ENCODE results near the gene SIX3.

SIX3 gene

DNA sequence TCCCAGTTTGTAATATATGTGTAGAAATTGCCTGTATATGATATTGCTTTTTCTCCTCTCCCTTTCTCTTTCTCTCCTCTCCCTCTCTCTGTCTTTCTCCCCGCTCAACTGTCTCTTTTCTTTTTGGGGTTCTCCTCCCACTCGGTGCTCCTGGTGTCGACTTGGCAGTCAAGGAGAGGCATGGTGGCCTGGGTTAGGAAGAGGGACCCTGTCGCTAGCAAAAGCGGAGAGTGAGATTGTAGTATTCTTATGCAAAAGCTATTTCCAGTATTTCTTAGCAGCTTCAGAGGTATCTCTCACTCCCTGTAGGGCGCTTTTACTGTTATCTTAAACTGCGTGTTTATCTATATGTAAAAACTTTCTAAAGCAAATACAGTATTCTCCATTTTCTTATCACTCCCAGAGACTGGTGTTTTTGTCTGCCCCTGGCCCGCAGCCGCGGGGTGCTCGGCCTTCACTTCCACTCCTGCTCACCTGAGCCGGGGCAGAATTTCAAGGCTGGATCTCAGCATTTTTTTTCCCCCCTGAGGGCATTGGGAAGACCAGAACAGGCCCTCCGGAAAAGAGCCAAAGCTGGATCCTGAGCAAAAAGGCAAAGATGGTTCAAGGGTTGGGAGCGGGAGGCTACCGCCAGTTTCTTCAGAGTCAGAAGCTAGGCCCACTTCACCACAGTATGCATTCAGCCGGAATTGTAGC is 4.3 kb downstream of the SIX3 start:
- no peak for DNase-seq (ENCODE audit: low read depth)
- TF ChIP-seq, protein P1, sequence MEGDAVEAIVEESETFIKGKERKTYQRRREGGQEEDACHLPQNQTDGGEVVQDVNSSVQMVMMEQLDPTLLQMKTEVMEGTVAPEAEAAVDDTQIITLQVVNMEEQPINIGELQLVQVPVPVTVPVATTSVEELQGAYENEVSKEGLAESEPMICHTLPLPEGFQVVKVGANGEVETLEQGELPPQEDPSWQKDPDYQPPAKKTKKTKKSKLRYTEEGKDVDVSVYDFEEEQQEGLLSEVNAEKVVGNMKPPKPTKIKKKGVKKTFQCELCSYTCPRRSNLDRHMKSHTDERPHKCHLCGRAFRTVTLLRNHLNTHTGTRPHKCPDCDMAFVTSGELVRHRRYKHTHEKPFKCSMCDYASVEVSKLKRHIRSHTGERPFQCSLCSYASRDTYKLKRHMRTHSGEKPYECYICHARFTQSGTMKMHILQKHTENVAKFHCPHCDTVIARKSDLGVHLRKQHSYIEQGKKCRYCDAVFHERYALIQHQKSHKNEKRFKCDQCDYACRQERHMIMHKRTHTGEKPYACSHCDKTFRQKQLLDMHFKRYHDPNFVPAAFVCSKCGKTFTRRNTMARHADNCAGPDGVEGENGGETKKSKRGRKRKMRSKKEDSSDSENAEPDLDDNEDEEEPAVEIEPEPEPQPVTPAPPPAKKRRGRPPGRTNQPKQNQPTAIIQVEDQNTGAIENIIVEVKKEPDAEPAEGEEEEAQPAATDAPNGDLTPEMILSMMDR (IDR thresholded peaks at IDR 0.05; ENCODE audit: low read depth, low read length, missing control alignments) = no peak
- in situ Hi-C loops (cut with HindIII; ENCODE audit: low sequenced_read_pairs) = no loop called here

DNA sequence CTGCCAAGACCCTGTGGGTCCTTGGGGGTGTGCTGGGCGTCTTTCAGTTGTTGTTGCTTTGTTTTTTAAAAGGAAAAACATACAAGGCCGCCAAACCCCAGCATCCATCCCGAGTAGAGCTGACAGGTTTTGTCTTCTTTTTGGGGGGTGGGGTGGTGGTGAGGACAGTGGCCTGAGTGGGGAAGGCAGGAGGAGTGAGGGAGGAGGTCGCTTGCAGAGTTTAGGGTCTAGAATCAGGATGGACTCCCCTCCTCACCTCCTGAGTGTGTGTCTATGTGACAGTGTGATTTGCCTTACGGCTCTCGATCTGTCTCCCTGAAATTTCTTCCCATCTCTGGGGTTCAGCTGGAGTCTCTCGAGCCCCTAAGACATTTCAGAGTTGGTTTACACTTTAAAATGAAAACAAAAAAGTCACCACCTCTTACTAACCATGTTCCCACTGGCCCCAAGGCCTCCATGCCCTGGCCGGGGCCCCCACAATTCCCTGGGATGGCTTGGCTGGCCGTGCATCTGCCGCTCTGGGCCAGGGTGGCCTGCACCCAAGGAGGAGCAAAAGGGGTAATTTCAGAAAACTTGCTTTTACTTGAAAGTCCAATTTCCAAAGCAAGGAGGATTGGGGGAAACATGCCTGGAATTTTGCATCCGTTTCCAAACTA is 5.0 kb downstream of the SIX3 start:
- TF ChIP-seq, protein P1 (IDR thresholded peaks at IDR 0.05; ENCODE audit: low read depth, low read length, missing control alignments) = no peak
- in situ Hi-C loops (cut with HindIII; ENCODE audit: low sequenced_read_pairs) = no loop called here
- H3K4me3 ChIP-seq (ENCODE audit: low read depth, low read length) = no peak overlapping the region
- no peak for DNase-seq (ENCODE audit: low read depth)

More for the DNA sequence above, 4.3 kb downstream of the SIX3 start:
- H3K4me3 ChIP-seq (ENCODE audit: low read depth, low read length) = no peak overlapping the region

DNA sequence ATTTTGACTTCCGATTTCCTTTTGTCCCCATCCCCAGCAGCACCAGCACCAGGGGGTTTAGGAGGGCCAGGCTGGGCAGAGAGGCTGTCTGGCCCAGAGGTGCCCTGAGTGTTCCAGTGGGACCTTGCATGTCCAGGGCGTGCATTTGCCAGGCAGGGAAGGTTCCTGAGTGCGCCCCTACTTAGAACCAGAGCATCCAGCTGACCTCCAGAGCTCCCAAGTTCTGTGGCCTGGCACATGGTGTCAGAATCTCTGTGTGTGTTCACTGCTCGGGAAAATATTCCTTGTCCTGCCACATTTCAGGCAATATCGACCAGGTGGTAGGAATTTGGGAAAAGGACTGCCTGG is 5.5 kb downstream of the SIX3 start:
- H3K4me3 ChIP-seq (ENCODE audit: low read depth, low read length) = no peak overlapping the region
- in situ Hi-C loops (cut with HindIII; ENCODE audit: low sequenced_read_pairs) = no loop called here
- DNase-seq (ENCODE audit: low read depth) = no peak
- TF ChIP-seq, protein P1 (IDR thresholded peaks at IDR 0.05; ENCODE audit: low read depth, low read length, missing control alignments) = no peak

DNA sequence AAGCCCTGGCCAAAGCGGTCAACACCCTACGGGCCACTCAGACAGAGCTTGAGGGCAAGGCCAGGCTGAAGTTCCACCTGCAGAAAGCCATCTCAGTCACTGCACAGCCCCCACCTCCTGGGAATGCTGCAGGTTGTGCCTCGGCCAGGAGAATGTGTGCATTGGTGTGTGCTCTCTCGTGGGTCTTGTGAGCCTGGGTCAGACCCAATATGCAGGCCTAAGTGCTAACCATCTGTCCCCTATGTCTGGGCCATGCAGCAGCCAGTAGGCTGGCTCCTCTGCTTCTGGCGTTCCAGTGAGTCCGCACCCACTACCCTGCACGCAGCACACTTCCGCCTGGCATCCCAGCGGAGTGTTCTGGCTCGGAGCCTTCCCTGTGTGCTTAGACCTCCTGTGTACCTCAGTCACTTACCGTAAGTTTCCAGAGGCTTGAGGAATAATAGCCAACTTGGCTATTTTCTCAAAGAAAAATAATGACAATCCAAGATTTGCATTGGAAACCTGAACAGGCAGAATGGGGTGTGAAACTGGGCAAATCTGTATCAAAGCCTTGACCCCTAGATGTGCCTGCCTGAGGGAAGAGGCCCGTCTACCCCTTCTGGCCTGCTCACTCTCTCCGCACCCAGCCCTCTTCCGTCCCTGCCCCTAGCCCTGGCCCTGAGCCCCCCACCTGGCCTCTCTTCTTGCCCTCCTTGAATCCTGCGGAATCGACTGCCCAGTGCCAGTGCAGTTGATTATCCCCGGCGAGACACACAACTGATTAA is 7.2 kb downstream of the SIX3 start:
- DNase-seq (ENCODE audit: low read depth) = no peak
- no peak overlapping the region for H3K4me3 ChIP-seq (ENCODE audit: low read depth, low read length)
- in situ Hi-C loops (cut with HindIII; ENCODE audit: low sequenced_read_pairs) = no loop called here
- TF ChIP-seq, protein P1 (IDR thresholded peaks at IDR 0.05; ENCODE audit: low read depth, low read length, missing control alignments) = no peak

DNA sequence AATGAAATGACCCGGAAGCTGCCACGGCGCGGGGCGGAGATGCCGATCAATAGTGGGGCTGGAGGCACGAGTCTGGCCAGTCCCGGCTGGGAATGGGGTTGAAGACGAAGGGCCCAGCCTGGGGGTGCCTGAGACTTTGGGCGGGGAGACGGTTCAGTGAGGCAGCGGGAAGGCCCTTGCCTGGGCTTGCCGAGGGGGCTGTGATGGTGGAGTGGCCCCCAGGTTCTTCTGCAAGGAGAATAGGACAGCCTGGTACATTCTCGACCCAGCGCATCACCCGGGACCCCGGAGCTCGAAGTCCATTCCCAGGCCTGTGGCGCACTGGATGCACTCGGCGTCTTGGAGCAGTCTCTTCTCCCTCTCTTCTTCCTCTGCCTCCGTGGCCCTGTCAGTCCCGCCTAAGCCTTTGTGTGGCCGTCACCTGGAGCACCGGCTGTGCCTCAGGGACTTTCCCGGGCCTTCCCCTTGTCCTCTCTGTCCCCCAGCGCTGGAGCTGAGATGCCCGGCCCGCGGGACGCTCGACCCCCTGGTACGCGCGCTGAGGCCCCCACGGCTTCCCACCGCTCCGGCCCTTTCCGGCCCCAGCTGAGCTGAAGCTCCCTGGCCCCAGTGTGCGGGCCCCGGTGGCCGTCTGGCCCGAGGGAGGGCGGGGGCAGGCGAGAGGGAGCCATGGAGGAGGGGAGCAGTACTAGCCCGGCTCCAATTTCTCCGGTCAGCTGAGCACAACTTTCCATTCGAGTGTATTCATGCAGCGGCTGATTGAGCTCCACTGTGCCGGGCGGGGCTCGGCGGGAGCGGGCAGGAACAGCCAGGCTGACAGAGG is 8.0 kb downstream of the SIX3 start:
- in situ Hi-C loops (cut with HindIII; ENCODE audit: low sequenced_read_pairs) = loop anchor here (5.0 kb wide), 1 partner anchor 552 kb away; no protein-coding TSS in a partner anchor
- TF ChIP-seq, protein P1 (IDR thresholded peaks at IDR 0.05; ENCODE audit: low read depth, low read length, missing control alignments) = no peak
- DNase-seq (ENCODE audit: low read depth) = peak; percentile 16
- peak overlapping the region; percentile 25 for H3K4me3 ChIP-seq (ENCODE audit: low read depth, low read length)

DNA sequence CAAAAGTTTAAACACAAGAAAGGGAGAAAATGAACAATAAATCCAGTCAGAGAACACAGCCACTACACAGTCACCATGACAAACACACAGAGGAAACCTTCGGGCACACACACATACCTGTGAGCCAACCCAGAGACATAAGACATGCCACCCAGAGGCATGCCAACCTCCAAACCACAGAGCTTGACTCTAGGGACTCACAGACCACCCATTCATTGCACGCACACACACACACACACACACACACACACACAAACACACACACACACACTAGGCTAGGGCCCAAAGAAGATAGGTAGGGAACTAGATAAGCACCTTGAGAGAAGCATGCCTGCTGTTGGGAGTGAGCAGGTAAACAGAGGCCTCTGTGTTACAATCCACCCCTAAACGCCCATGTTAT is 9.1 kb downstream of the SIX3 start:
- TF ChIP-seq, protein P1 (IDR thresholded peaks at IDR 0.05; ENCODE audit: low read depth, low read length, missing control alignments) = no peak
- no peak overlapping the region for H3K4me3 ChIP-seq (ENCODE audit: low read depth, low read length)
- in situ Hi-C loops (cut with HindIII; ENCODE audit: low sequenced_read_pairs) = loop anchor here (5.0 kb wide), 1 partner anchor 553 kb away; no protein-coding TSS in a partner anchor
- DNase-seq (ENCODE audit: low read depth) = no peak
